Neural progenitor cell (in vitro differentiated cells): ENCODE data around the gene TSSK3.

Source experiments
- CTCF ChIP-seq: fragments of 200-600 bp; sonication (generic); IDR thresholded peaks from 2 replicates; pipeline ENCODE4 v1.5.1; 2017; ENCODE audit warnings: antibody characterized with exemption, mild to moderate bottlenecking
- EZH2 ChIP-seq: fragments of 200-600 bp; sonication (generic); IDR thresholded peaks from 2 replicates; pipeline ENCODE4 v1.6.1; 2017; ENCODE audit warnings: antibody characterized with exemption, mild to moderate bottlenecking, moderate library complexity
- EZH2phosphoT487 ChIP-seq: fragments of 200-600 bp; sonication (generic); IDR thresholded peaks from 2 replicates; pipeline ENCODE4 v1.6.1; 2017; ENCODE audit warnings: antibody characterized with exemption

- no peak for TF ChIP-seq CTCF
- TF ChIP-seq EZH2 = no peak
- TF ChIP-seq EZH2phosphoT487 = no peak
These were observed 24.3 kb upstream of the TSSK3 start for GRCh38 chr1:32337855-32338636.
